H9 (cell line): ENCODE results near the gene ZNF746. TPM values are rescaled to one million over a fixed set of nuclear protein-coding genes. Genes with fewer than 3 reads are reported as not detected.

Experiments
- DNase-seq: peaks from one replicate; pipeline ENCODE4 v3.0.0-alpha.2; 2017
- H2AFZ ChIP-seq: one replicate; pipeline ENCODE4 v1.6.1; 2013; ENCODE audit warnings: mild to moderate bottlenecking, low read length, control low read depth, moderate library complexity
- H2AK5ac ChIP-seq: 2 replicates; pipeline ENCODE4 v1.6.1; 2013; ENCODE audit warnings: low read length, control low read depth, mixed read lengths; ENCODE audit not compliant: insufficient read length
- H2BK120ac ChIP-seq: one replicate; pipeline ENCODE4 v1.6.1; 2013; ENCODE audit warnings: low read depth, mild to moderate bottlenecking, low read length, control low read depth, inconsistent platforms; ENCODE audit not compliant: poor library complexity, severe bottlenecking
- H2BK12ac ChIP-seq: 2 replicates; pipeline ENCODE4 v1.6.1; 2013; ENCODE audit warnings: low read length, control low read depth, mixed read lengths, low read depth; ENCODE audit not compliant: insufficient read length
- H2BK15ac ChIP-seq: 2 replicates; pipeline ENCODE4 v1.6.1; 2013; ENCODE audit warnings: low read depth, low read length, control low read depth
- H2BK20ac ChIP-seq: one replicate; pipeline ENCODE4 v1.6.1; 2013; ENCODE audit warnings: low read depth, mild to moderate bottlenecking, low read length, control low read depth, inconsistent platforms; ENCODE audit not compliant: poor library complexity, severe bottlenecking
- H2BK5ac ChIP-seq: 2 replicates; pipeline ENCODE4 v1.6.1; 2013; ENCODE audit warnings: low read length, control low read depth, mixed read lengths; ENCODE audit not compliant: insufficient read length
- H3K14ac ChIP-seq: 2 replicates; pipeline ENCODE4 v1.6.1; 2013; ENCODE audit warnings: low read length, control low read depth; ENCODE audit not compliant: insufficient read depth
- H3K18ac ChIP-seq: 2 replicates; pipeline ENCODE4 v1.6.1; 2013; ENCODE audit warnings: low read depth, mild to moderate bottlenecking, mixed read lengths, low read length, control low read depth; ENCODE audit not compliant: insufficient read length
- H3K23ac ChIP-seq: 2 replicates; pipeline ENCODE4 v1.6.1; 2013; ENCODE audit warnings: low read length, control low read depth, mixed read lengths, low read depth; ENCODE audit not compliant: insufficient read length
- H3K23me2 ChIP-seq: 2 replicates; pipeline ENCODE4 v1.6.1; 2013; ENCODE audit warnings: low read depth, mild to moderate bottlenecking, mixed read lengths, low read length, control low read depth; ENCODE audit not compliant: insufficient read length, poor library complexity, severe bottlenecking
- H3K27ac ChIP-seq: 2 replicates; pipeline ENCODE4 v1.5.1; 2013; ENCODE audit warnings: low read length, control low read depth, mixed read lengths, low read depth; ENCODE audit not compliant: insufficient read length
- H3K27me3 ChIP-seq: 2 replicates; pipeline ENCODE4 v1.6.1; 2013; ENCODE audit warnings: low read length, control low read depth, inconsistent platforms; ENCODE audit not compliant: insufficient read depth
- H3K4ac ChIP-seq: 2 replicates; pipeline ENCODE4 v1.6.1; 2013; ENCODE audit warnings: low read depth, mild to moderate bottlenecking, control low read depth, inconsistent platforms, low read length, moderate library complexity
- H3K4me1 ChIP-seq: 2 replicates; pipeline ENCODE4 v1.6.1; 2013; ENCODE audit warnings: low read length, control low read depth, inconsistent platforms; ENCODE audit not compliant: insufficient read depth
- H3K4me2 ChIP-seq: 2 replicates; pipeline ENCODE4 v1.6.1; 2013; ENCODE audit warnings: low read length, control low read depth, mixed read lengths; ENCODE audit not compliant: insufficient read length, insufficient read depth
- H3K56ac ChIP-seq: 2 replicates; pipeline ENCODE4 v1.6.1; 2013; ENCODE audit warnings: low read depth, mild to moderate bottlenecking, mixed read lengths, low read length, control low read depth; ENCODE audit not compliant: insufficient read length
- H3K79me1 ChIP-seq: 2 replicates; pipeline ENCODE4 v1.6.1; 2013; ENCODE audit warnings: low read depth, mild to moderate bottlenecking, moderate library complexity, low read length, control low read depth, inconsistent platforms; ENCODE audit not compliant: insufficient read depth, poor library complexity, severe bottlenecking
- H3K79me2 ChIP-seq: 2 replicates; pipeline ENCODE4 v1.6.1; 2013; ENCODE audit warnings: low read length, control low read depth, inconsistent platforms; ENCODE audit not compliant: insufficient read depth
- H3K9ac ChIP-seq: 2 replicates; pipeline ENCODE4 v1.6.1; 2013; ENCODE audit warnings: low read length, control low read depth, mixed read lengths; ENCODE audit not compliant: insufficient read length; ENCODE audit errors: extremely low read depth
- H3K9me3 ChIP-seq: one replicate; pipeline ENCODE4 v1.6.1; 2013; ENCODE audit warnings: low read depth, low read length, inconsistent platforms; ENCODE audit not compliant: control insufficient read depth
- H3T11ph ChIP-seq: one replicate; pipeline ENCODE4 v1.6.1; 2013; ENCODE audit warnings: mild to moderate bottlenecking, low read length, control low read depth, inconsistent platforms
- H4K20me1 ChIP-seq: one replicate; pipeline ENCODE4 v1.6.1; 2013; ENCODE audit not compliant: control insufficient read depth, insufficient read length, insufficient read depth
- H4K5ac ChIP-seq: 2 replicates; pipeline ENCODE4 v1.6.1; 2013; ENCODE audit warnings: low read depth, mild to moderate bottlenecking, mixed read lengths, low read length, control low read depth; ENCODE audit not compliant: insufficient read length
- H4K8ac ChIP-seq: replicated peaks from 2 replicates; pipeline ENCODE4 v1.6.1; 2013; ENCODE audit warnings: low read length, control low read depth, mixed read lengths, low read depth; ENCODE audit not compliant: insufficient read length
- H4K91ac ChIP-seq: 2 replicates; pipeline ENCODE4 v1.6.1; 2013; ENCODE audit warnings: low read depth, mild to moderate bottlenecking, moderate library complexity, mixed read lengths, low read length, control low read depth; ENCODE audit not compliant: insufficient read length
- H3K27ac Mint-ChIP-seq, 3 experiments: 2 replicates in 2 of 3; 3 replicates in 1 of 3; pipeline ENCODE4 v1.8.0; 2020 to 2021; ENCODE audit warnings: mixed read lengths in 3 of 3, mild to moderate bottlenecking in 1 of 3, moderate library complexity in 1 of 3
- H3K27me3 Mint-ChIP-seq: 2 replicates; pipeline ENCODE4 v1.8.0; 2021; ENCODE audit warnings: low read depth, mild to moderate bottlenecking, moderate library complexity, mixed read lengths
- H3K36me3 Mint-ChIP-seq, 3 experiments: 2 replicates in 2 of 3; 3 replicates in 1 of 3; pipeline ENCODE4 v1.8.0; 2020 to 2021; ENCODE audit warnings: low read depth in 3 of 3, mixed read lengths in 3 of 3; ENCODE audit not compliant: insufficient read depth in 1 of 3
- H3K4me1 Mint-ChIP-seq, 2 experiments: 2 replicates each; pipeline ENCODE4 v1.8.0; 2020; ENCODE audit warnings: mixed read lengths in 2 of 2
- H3K4me3 Mint-ChIP-seq, 2 experiments: 2 replicates in 1 of 2; 3 replicates in 1 of 2; pipeline ENCODE4 v1.8.0; 2020 to 2021; ENCODE audit warnings: mild to moderate bottlenecking in 2 of 2, mixed read lengths in 2 of 2, moderate library complexity in 1 of 2
- H3K9me3 Mint-ChIP-seq, 2 experiments: 2 replicates in 1 of 2; 3 replicates in 1 of 2; pipeline ENCODE4 v1.8.0; 2020; ENCODE audit warnings: mild to moderate bottlenecking in 2 of 2, mixed read lengths in 2 of 2, moderate library complexity in 1 of 2
- CTCF ChIP-seq: fragments of 200-600 bp; sonication (generic); conservative IDR thresholded peaks from 3 replicates; pipeline ENCODE4 v1.8.0; 2021; ENCODE audit warnings: antibody characterized with exemption, mild to moderate bottlenecking
- total RNA-seq: library from RNA; stranded (reverse); gene quantifications from 2 replicates; pipeline ENCODE4 v1.2.1, GENCODE V29; 2021

Gene ZNF746
- total RNA-seq, 1 experiment from 2014 or later, result 26.7 TPM

GRCh38 chr7:149466364-149466763 is 31.2 kb downstream of the ZNF746 start:
- no peaks in the 10 kb centered on the region for H4K20me1 ChIP-seq
- no peak overlapping the region for H3K27ac Mint-ChIP-seq
- no peak overlapping the region for H4K8ac ChIP-seq
- no peak overlapping the region for H2BK15ac ChIP-seq
- no peak overlapping the region for H2BK5ac ChIP-seq
- H3K18ac ChIP-seq, result no peak overlapping the region
- H3T11ph ChIP-seq, result no peak overlapping the region
- H3K9ac ChIP-seq, result no peak overlapping the region
- no peak overlapping the region for H2BK12ac ChIP-seq
- no peak for TF ChIP-seq CTCF
- H3K23ac ChIP-seq, result no peak overlapping the region
- H2BK20ac ChIP-seq, result no peak overlapping the region
- peaks cover 22% of the 10 kb centered on the region for H3K27me3 Mint-ChIP-seq
- H3K4me1 ChIP-seq, result no peaks in the 10 kb centered on the region
- H3K27ac ChIP-seq, result no peak overlapping the region
- H3K23me2 ChIP-seq, result no peaks in the 10 kb centered on the region
- no peak overlapping the region for H2BK120ac ChIP-seq
- no peak overlapping the region for H3K56ac ChIP-seq
- H3K4me1 Mint-ChIP-seq, result peaks cover 1 to 9% of the 10 kb centered on the region in 2 experiments
- H3K4me2 ChIP-seq, result no peak overlapping the region
- no peak for DNase-seq
- no peak overlapping the region for H3K4ac ChIP-seq
- no peaks in the 10 kb centered on the region for H3K79me1 ChIP-seq
- H3K27me3 ChIP-seq, result no peaks in the 10 kb centered on the region
- no peak overlapping the region for H4K91ac ChIP-seq
- H3K14ac ChIP-seq, result no peak overlapping the region
- no peak overlapping the region for H3K4me3 Mint-ChIP-seq
- H3K9me3 Mint-ChIP-seq, result peaks cover 11 to 31% of the 10 kb centered on the region in 2 experiments
- H2AK5ac ChIP-seq, result no peak overlapping the region
- H2AFZ ChIP-seq, result no peak overlapping the region
- no peaks in the 10 kb centered on the region for H3K79me2 ChIP-seq
- no peak overlapping the region for H4K5ac ChIP-seq
- H3K9me3 ChIP-seq, result no peaks in the 10 kb centered on the region
- peaks cover 9 to 23% (median 17%) of the 10 kb centered on the region in 3 experiments; a peak in 6 of 7 replicates for H3K36me3 Mint-ChIP-seq
